Neural cell (in vitro differentiated cells): ENCODE results near the gene DCLK1.
"Not testable (repeated sequence)": the region's sequence is repeated elsewhere in the genome, so short reads cannot be mapped to it uniquely, and the experiment has no call there.

Source experiments
- EP300 ChIP-seq: fragments of 450-650 bp; conservative IDR thresholded peaks from 2 replicates; pipeline ENCODE4 v1.6.1; 2014; ENCODE audit warnings: antibody characterized with exemption, mild to moderate bottlenecking, moderate library complexity; ENCODE audit not compliant: poor library complexity, severe bottlenecking
- SMC3 ChIP-seq: fragments of 450-650 bp; conservative IDR thresholded peaks from 2 replicates; pipeline ENCODE4 v1.6.1; 2014; ENCODE audit warnings: antibody characterized with exemption, mild to moderate bottlenecking, moderate library complexity; ENCODE audit not compliant: poor library complexity

DNA sequence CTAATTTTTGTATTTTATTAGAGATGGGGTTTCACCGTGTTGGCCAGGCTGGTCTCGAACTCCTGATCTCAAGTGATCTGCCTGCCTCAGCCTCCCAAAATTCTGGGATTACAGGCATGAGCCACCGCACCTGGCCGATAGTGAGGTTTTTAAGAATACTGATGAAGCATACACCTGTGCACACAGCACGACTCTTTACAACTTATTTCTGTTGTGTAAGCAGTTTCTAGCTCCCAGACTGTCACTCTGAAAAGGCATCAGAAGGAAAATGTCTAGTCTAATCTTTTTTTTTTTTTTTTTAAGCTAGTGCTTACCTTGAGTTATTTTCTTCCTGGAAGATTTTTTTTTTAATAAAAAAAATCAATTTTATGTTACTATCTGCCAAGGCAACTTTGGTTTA, 29.3 kb downstream of the DCLK1 start:
- TF ChIP-seq SMC3, EP300: not testable (repeated sequence)
